GM19239 (cell line): Measurements from ENCODE around the gene SLAIN1.

Experiments used
- DNase-seq: peaks from one replicate; pipeline ENCODE4 v3.0.0; 2011; ENCODE audit warnings: low spot score; ENCODE audit not compliant: insufficient read length
- FAIRE-seq: peaks from 2 replicates; lab custom pipeline; 2011; peaks lifted over from hg19 to GRCh38; lab: Jason Lieb, UNC

SLAIN1 gene

GRCh38 chr13:77745784-77746183, 48.3 kb downstream of the SLAIN1 start:
- peak; percentile 69 for FAIRE-seq
- no peak for DNase-seq

- FAIRE-seq = peak; percentile 85
These were observed 51.9 kb downstream of the SLAIN1 start for GRCh38 chr13:77749344-77749880.

GRCh38 chr13:77751513-77752456, 54.3 kb downstream of the SLAIN1 start:
- DNase-seq (no peak), FAIRE-seq (peak; percentile 98)

More at GRCh38 chr13:77749344-77749880, 51.9 kb downstream of the SLAIN1 start:
- no peak for DNase-seq

- no peak for DNase-seq
- no peak for FAIRE-seq
These were observed 55.1 kb downstream of the SLAIN1 start for GRCh38 chr13:77752512-77753069.

- no peak for DNase-seq
- FAIRE-seq = no peak
These were observed 63.4 kb downstream of the SLAIN1 start for GRCh38 chr13:77760893-77761292.

- DNase-seq (no peak), FAIRE-seq (no peak)
These were observed 69.9 kb downstream of the SLAIN1 start for GRCh38 chr13:77767413-77767812.

- DNase-seq (no peak), FAIRE-seq (no peak)
These were observed 76.7 kb downstream of the SLAIN1 start for GRCh38 chr13:77774181-77774580.

- DNase-seq (no peak), FAIRE-seq (no peak)
These were observed 79.2 kb downstream of the SLAIN1 start for GRCh38 chr13:77776704-77777103.

GRCh38 chr13:77779552-77780272, 82.2 kb downstream of the SLAIN1 start:
- no peak for DNase-seq
- peak; percentile 86 for FAIRE-seq

- DNase-seq (no peak), FAIRE-seq (no peak)
These were observed 84.3 kb downstream of the SLAIN1 start for GRCh38 chr13:77781808-77782207.

GRCh38 chr13:77784515-77784914, 87.0 kb downstream of the SLAIN1 start:
- FAIRE-seq = no peak

GRCh38 chr13:77786695-77787287, 89.3 kb downstream of the SLAIN1 start:
- FAIRE-seq = no peak
- no peak for DNase-seq

More at GRCh38 chr13:77784515-77784914, 87.0 kb downstream of the SLAIN1 start:
- DNase-seq = no peak

GRCh38 chr13:77789376-77789775, 91.9 kb downstream of the SLAIN1 start:
- FAIRE-seq (no peak), DNase-seq (no peak)

- DNase-seq = no peak
- FAIRE-seq = no peak
These were observed 102.7 kb downstream of the SLAIN1 start for GRCh38 chr13:77800219-77800618.

- DNase-seq = no peak
- no peak for FAIRE-seq
These were observed 109.0 kb downstream of the SLAIN1 start for GRCh38 chr13:77806518-77806917.

- FAIRE-seq (no peak), DNase-seq (no peak)
These were observed 110.1 kb downstream of the SLAIN1 start for GRCh38 chr13:77807431-77808135.

GRCh38 chr13:77810430-77810829, 112.9 kb downstream of the SLAIN1 start:
- FAIRE-seq (no peak), DNase-seq (peak; percentile 4)

GRCh38 chr13:77810878-77811277, 113.4 kb downstream of the SLAIN1 start:
- DNase-seq (no peak), FAIRE-seq (no peak)

- DNase-seq = no peak
- FAIRE-seq = no peak
These were observed 113.9 kb downstream of the SLAIN1 start for GRCh38 chr13:77811381-77811780.

- no peak for DNase-seq
- no peak for FAIRE-seq
These were observed 114.5 kb downstream of the SLAIN1 start for GRCh38 chr13:77811981-77812380.
